HEK293T (cell line): ENCODE results near the gene RBMX2.
"Not testable (repeated sequence)": the region's sequence is repeated elsewhere in the genome, so short reads cannot be mapped to it uniquely, and the experiment has no call there.

Source experiments
- CTCF ChIA-PET: fragments of 350-600 bp; formaldehyde crosslinking; extraction: SDS; loops from one replicate; lab custom pipeline; 2021; ENCODE audit warnings: antibody characterized with exemption, inconsistent platforms; lab: Yijun Ruan, JAX
- POLR2A ChIA-PET: fragments of 350-600 bp; formaldehyde crosslinking; extraction: SDS; loops from one replicate; lab custom pipeline; 2020; ENCODE audit warnings: antibody characterized with exemption, inconsistent platforms; lab: Yijun Ruan, JAX
- DNase-seq: peaks from one replicate; pipeline ENCODE4 v3.0.0; 2012; ENCODE audit warnings: mixed read lengths; ENCODE audit errors: extremely low spot score
- ARNT ChIP-seq: fragments of 450-650 bp; IDR thresholded peaks from 2 replicates; pipeline ENCODE4 v1.6.1; 2017; ENCODE audit warnings: mild to moderate bottlenecking
- CTBP1 ChIP-seq: fragments of 450-650 bp; IDR thresholded peaks from 2 replicates; pipeline ENCODE4 v1.6.1; 2016; ENCODE audit warnings: borderline replicate concordance
- ELF4 ChIP-seq: fragments of 450-650 bp; IDR thresholded peaks from 2 replicates; pipeline ENCODE4 v1.6.1; 2017; ENCODE audit warnings: antibody characterized with exemption
- FOXA1 ChIP-seq: fragments of 450-650 bp; IDR thresholded peaks from 2 replicates; pipeline ENCODE4 v1.6.1; 2016; ENCODE audit warnings: mild to moderate bottlenecking
- FOXK2 ChIP-seq: fragments of 450-650 bp; IDR thresholded peaks from 2 replicates; pipeline ENCODE4 v1.6.1; 2016; ENCODE audit warnings: mild to moderate bottlenecking
- L3MBTL2 ChIP-seq: fragments of 450-650 bp; conservative IDR thresholded peaks from 2 replicates; pipeline ENCODE4 v1.6.1; 2016; ENCODE audit warnings: mild to moderate bottlenecking
- LEF1 ChIP-seq: fragments of 450-650 bp; IDR thresholded peaks from 2 replicates; pipeline ENCODE4 v1.6.1; 2017; ENCODE audit warnings: mild to moderate bottlenecking, borderline replicate concordance
- NFRKB ChIP-seq: fragments of 450-650 bp; IDR thresholded peaks from 2 replicates; pipeline ENCODE4 v1.6.1; 2016; ENCODE audit warnings: mild to moderate bottlenecking, moderate library complexity
- PKNOX1 ChIP-seq: fragments of 450-650 bp; IDR thresholded peaks from 2 replicates; pipeline ENCODE4 v1.6.1; 2016
- SP1 ChIP-seq: fragments of 450-650 bp; IDR thresholded peaks from 2 replicates; pipeline ENCODE4 v1.6.1; 2017
- ZNF384 ChIP-seq: fragments of 450-650 bp; IDR thresholded peaks from 2 replicates; pipeline ENCODE4 v1.6.1; 2016

RBMX2 gene

GRCh38 chrX:130435937-130436336 lies 34.1 kb downstream of the RBMX2 start:
- POLR2A ChIA-PET, result no interaction called here
- TF ChIP-seq L3MBTL2, result no peak
- no peak for TF ChIP-seq ARNT
- TF ChIP-seq NFRKB, result no peak
- no peak for TF ChIP-seq SP1
- DNase-seq, result no peak
- CTCF ChIA-PET, result no interaction called here

- DNase-seq, CTCF ChIA-PET, POLR2A ChIA-PET: not testable (repeated sequence)
Measured at GRCh38 chrX:130437996-130438395, 36.2 kb downstream of the RBMX2 start.

- DNase-seq, result no peak
- CTCF ChIA-PET, result interaction anchor here (1.3 kb wide), 1 partner anchor 20 kb away, joined by 3 read pairs; no protein-coding TSS in a partner anchor
- POLR2A ChIA-PET, result interaction anchor here (1.3 kb wide), 1 partner anchor 42 kb away, joined by 3 read pairs; the partner anchor contains the start of gene RBMX2
- TF ChIP-seq NFRKB (no peak), CTBP1 (no peak), LEF1 (no peak), FOXK2 (no peak), FOXA1 (no peak), ELF4 (no peak)
Measured at GRCh38 chrX:130443875-130444274, 42.1 kb downstream of the RBMX2 start.

- no peak for TF ChIP-seq SP1
- TF ChIP-seq ARNT, result no peak
- TF ChIP-seq LEF1, result no peak
- no peak for DNase-seq
- POLR2A ChIA-PET, result interaction anchor here (1.3 kb wide), 1 partner anchor 43 kb away, joined by 3 read pairs; the partner anchor contains the start of gene RBMX2
- CTCF ChIA-PET, result interaction anchor here (1.3 kb wide), 1 partner anchor 19 kb away, joined by 3 read pairs; no protein-coding TSS in a partner anchor
Measured at GRCh38 chrX:130444641-130445336, 43.0 kb downstream of the RBMX2 start.

GRCh38 chrX:130446974-130447373 lies 45.2 kb downstream of the RBMX2 start:
- no peak for TF ChIP-seq LEF1
- no peak for TF ChIP-seq NFRKB
- TF ChIP-seq L3MBTL2, result no peak
- no peak for TF ChIP-seq ZNF384
- TF ChIP-seq FOXK2, result no peak
- no peak for TF ChIP-seq SP1
- TF ChIP-seq PKNOX1, result no peak
- no peak for TF ChIP-seq ELF4
- no peak for TF ChIP-seq CTBP1
- DNase-seq, result no peak
- ChIA-PET CTCF (no interaction called here), POLR2A (no interaction called here)
